SHP77 (cell line): ENCODE results near the gene MLLT6.
A peak's percentile ranks its signal among the peaks of the same experiment; 100 is the strongest.

Source experiments
- DNase-seq, 2 experiments: peaks; one replicate each; lab custom pipeline; 2025; lab: John Stamatoyannopoulos, UW

MLLT6 gene

GRCh38 chr17:38704606-38705522, at the start of gene MLLT6:
Gene MLLT6, plus strand, starts transcription at chr17:38705273. Its CDS starts 360 bp downstream, at chr17:38705633.
- DNase-seq, result peak; percentile 36 to 61

GRCh38 chr17:38656959-38657823, 47.9 kb upstream of the MLLT6 start:
- peak in 1 of 2 experiments; percentile 5 for DNase-seq

GRCh38 chr17:38657824-38658740, 47.0 kb upstream of the MLLT6 start:
- DNase-seq, result no peak

- DNase-seq, result peak in 1 of 2 experiments; percentile 4
Observed at GRCh38 chr17:38658741-38659345, 46.2 kb upstream of the MLLT6 start.

GRCh38 chr17:38659415-38659814, 45.7 kb upstream of the MLLT6 start:
- DNase-seq, result no peak

GRCh38 chr17:38660097-38661025, 44.7 kb upstream of the MLLT6 start:
- DNase-seq, result peak in 1 of 2 experiments; percentile 1

GRCh38 chr17:38663125-38663751, 41.8 kb upstream of the MLLT6 start:
- peak; percentile 73 to 88 for DNase-seq

- DNase-seq, result no peak
Observed at GRCh38 chr17:38663964-38664644, 41.0 kb upstream of the MLLT6 start.

GRCh38 chr17:38667099-38667786, 37.8 kb upstream of the MLLT6 start:
- peak; percentile 66 to 67 for DNase-seq

- DNase-seq, result no peak
Observed at GRCh38 chr17:38667787-38668122, 37.3 kb upstream of the MLLT6 start.

- DNase-seq, result no peak
Observed at GRCh38 chr17:38669520-38669919, 35.6 kb upstream of the MLLT6 start.

GRCh38 chr17:38671939-38672720, 32.9 kb upstream of the MLLT6 start:
- no peak for DNase-seq

GRCh38 chr17:38672788-38673706, 32.0 kb upstream of the MLLT6 start:
- no peak for DNase-seq

GRCh38 chr17:38673707-38674013, 31.4 kb upstream of the MLLT6 start:
- no peak for DNase-seq

GRCh38 chr17:38674014-38674748, 30.9 kb upstream of the MLLT6 start:
- no peak for DNase-seq
